SU-DHL-6 (cell line): Measurements from ENCODE around the gene SOX10.
"Not testable (repeated sequence)": the region's sequence is repeated elsewhere in the genome, so short reads cannot be mapped to it uniquely, and the experiment has no call there.

Experiments
- H2AFZ ChIP-seq: fragments of 200-600 bp; sonication (generic); 2 replicates; pipeline ENCODE4 v1.6.1; 2014; ENCODE audit warnings: low read depth, mild to moderate bottlenecking, moderate library complexity, mixed read lengths, antibody characterized with exemption, low read length; ENCODE audit not compliant: severe bottlenecking
- H3F3A ChIP-seq: fragments of 200-600 bp; shearing (Covaris generic); 2 replicates; pipeline ENCODE4 v1.6.0; 2016; ENCODE audit warnings: antibody characterized with exemption, mild to moderate bottlenecking; ENCODE audit not compliant: insufficient read depth
- H3K27ac ChIP-seq: fragments of 200-600 bp; sonication (generic); 2 replicates; pipeline ENCODE4 v1.5.1; 2016; ENCODE audit warnings: low read depth, mild to moderate bottlenecking, low read length, moderate library complexity, mixed read lengths
- H3K27me3 ChIP-seq: fragments of 200-600 bp; sonication (generic), shearing (Covaris generic); 2 replicates; pipeline ENCODE4 v1.6.0; 2014; ENCODE audit warnings: mild to moderate bottlenecking, low read length
- H3K36me3 ChIP-seq: fragments of 200-600 bp; sonication (generic); 2 replicates; pipeline ENCODE4 v1.6.1; 2014; ENCODE audit warnings: mild to moderate bottlenecking, low read length, mixed read lengths
- H3K4me2 ChIP-seq: fragments of 300-600, 200-600 bp; shearing (Covaris generic), sonication (generic); 2 replicates; pipeline ENCODE4 v1.6.0; 2014; ENCODE audit warnings: low read length, low read depth, mild to moderate bottlenecking; ENCODE audit not compliant: poor library complexity, severe bottlenecking
- H3K4me3 ChIP-seq: fragments of 200-600 bp; sonication (generic); 2 replicates; pipeline ENCODE4 v1.5.1; 2014; ENCODE audit warnings: antibody characterized with exemption, low read length, mild to moderate bottlenecking, mixed read lengths; ENCODE audit not compliant: insufficient read depth, poor library complexity, severe bottlenecking
- H3K79me2 ChIP-seq: fragments of 200-600 bp; sonication (generic); 2 replicates; pipeline ENCODE4 v1.6.1; 2014; ENCODE audit warnings: mild to moderate bottlenecking, low read length, moderate library complexity; ENCODE audit not compliant: insufficient read depth
- H3K9ac ChIP-seq: fragments of 200-600 bp; sonication (generic); 2 replicates; pipeline ENCODE4 v1.7.0; 2014; ENCODE audit warnings: mild to moderate bottlenecking, low read length
- H3K9me2 ChIP-seq: fragments of 200-600 bp; sonication (generic); replicated peaks from 2 replicates; pipeline ENCODE4 v1.6.1; 2014; ENCODE audit warnings: low read length; ENCODE audit not compliant: insufficient read depth
- H3K9me3 ChIP-seq: fragments of 200-600 bp; sonication (generic); 2 replicates; pipeline ENCODE4 v1.6.1; 2014; ENCODE audit warnings: low read length, mixed read lengths; ENCODE audit not compliant: insufficient read depth
- H4K20me1 ChIP-seq: fragments of 200-600 bp; sonication (generic); 2 replicates; pipeline ENCODE4 v1.6.1; 2014; ENCODE audit warnings: low read depth, mild to moderate bottlenecking, antibody characterized with exemption, low read length, moderate library complexity, mixed read lengths
- EZH2phosphoT487 ChIP-seq: fragments of 200-600 bp; sonication (generic), shearing (Covaris generic); conservative IDR thresholded peaks from 2 replicates; pipeline ENCODE4 v1.6.1; 2018; ENCODE audit warnings: mild to moderate bottlenecking, antibody characterized with exemption, low read length, moderate library complexity, mixed read lengths
- TF ChIP-seq, protein P1 (sequence below): fragments of 200-600 bp; sonication (generic); IDR thresholded peaks from one replicate; pipeline ENCODE4 v1.5.1; 2017; ENCODE audit warnings: antibody characterized with exemption, mild to moderate bottlenecking, low read length, moderate library complexity; ENCODE audit not compliant: insufficient read depth, poor library complexity, severe bottlenecking

Gene SOX10

DNA sequence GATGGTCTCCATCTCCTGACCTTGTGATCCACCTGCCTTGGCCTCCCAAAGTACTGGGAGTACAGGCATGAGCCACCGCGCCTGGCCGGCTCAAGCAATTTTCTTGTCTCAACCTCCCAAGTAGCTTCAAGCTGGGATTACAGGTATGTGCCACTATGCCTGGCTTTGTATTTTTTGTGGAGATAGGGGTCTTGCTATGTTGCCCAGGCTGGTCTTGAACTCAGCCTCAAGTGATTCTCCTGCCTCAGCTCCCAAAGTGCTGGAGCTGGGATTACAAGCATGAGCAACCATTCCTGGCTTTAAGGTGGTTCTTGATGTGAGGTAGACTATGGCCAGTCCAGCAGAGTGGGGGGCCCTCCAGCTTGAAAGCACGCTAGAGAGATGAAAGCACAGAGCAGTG, 23.3 kb downstream of the SOX10 start:
- no peak overlapping the region for H3K4me3 ChIP-seq
- H3K27ac ChIP-seq: no peak overlapping the region
- H3K36me3 ChIP-seq: peaks cover 6% of the 10 kb centered on the region; the same call in 1 of the 2 replicates
- H3F3A ChIP-seq: 0 out of 2 replicates have a peak, but pooled peaks cover 3% of the 10 kb centered on the region
- H3K9me2 ChIP-seq: no peaks in the 10 kb centered on the region
- no peaks in the 10 kb centered on the region for H3K27me3 ChIP-seq
- H3K79me2 ChIP-seq: peaks cover 12% of the 10 kb centered on the region
- TF ChIP-seq EZH2phosphoT487: no peak
- H2AFZ ChIP-seq: no peak overlapping the region
- no peaks in the 10 kb centered on the region for H3K9me3 ChIP-seq
- H3K9ac ChIP-seq: no peak overlapping the region
- no peaks in the 10 kb centered on the region; the same call in 1 of the 2 replicates for H4K20me1 ChIP-seq
- no peak overlapping the region for H3K4me2 ChIP-seq

DNA sequence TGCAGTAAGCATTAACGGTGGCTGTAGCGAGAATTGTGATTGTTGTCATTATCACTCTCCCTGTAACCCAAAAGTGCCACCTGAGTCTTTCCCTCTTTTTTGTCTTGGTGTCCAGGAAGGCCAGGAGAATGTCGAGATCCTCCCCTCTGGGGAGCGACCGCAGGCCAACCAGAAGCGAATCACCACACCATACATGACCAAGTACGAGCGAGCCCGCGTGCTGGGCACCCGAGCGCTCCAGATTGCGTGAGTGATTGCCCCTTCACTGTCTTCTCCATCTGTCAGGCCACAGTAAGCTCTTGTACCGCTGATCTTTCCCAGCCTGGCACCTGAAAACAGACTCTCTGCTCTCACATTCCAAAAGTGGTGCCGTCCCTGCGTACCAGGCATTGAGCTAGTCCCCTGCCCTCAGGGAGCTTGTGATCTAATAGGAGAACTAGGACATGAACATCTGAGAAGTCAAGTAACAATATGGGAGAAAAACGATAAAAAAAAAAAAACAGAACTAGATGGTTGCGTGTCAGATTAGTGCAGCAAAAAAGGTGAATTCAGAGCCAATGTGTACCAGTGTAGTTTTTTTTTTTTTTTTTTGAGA, 25.0 kb downstream of the SOX10 start:
- no peak overlapping the region for H3K27ac ChIP-seq
- TF ChIP-seq, protein P1, sequence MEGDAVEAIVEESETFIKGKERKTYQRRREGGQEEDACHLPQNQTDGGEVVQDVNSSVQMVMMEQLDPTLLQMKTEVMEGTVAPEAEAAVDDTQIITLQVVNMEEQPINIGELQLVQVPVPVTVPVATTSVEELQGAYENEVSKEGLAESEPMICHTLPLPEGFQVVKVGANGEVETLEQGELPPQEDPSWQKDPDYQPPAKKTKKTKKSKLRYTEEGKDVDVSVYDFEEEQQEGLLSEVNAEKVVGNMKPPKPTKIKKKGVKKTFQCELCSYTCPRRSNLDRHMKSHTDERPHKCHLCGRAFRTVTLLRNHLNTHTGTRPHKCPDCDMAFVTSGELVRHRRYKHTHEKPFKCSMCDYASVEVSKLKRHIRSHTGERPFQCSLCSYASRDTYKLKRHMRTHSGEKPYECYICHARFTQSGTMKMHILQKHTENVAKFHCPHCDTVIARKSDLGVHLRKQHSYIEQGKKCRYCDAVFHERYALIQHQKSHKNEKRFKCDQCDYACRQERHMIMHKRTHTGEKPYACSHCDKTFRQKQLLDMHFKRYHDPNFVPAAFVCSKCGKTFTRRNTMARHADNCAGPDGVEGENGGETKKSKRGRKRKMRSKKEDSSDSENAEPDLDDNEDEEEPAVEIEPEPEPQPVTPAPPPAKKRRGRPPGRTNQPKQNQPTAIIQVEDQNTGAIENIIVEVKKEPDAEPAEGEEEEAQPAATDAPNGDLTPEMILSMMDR: no peak
- no peak for TF ChIP-seq EZH2phosphoT487
- H3K9ac ChIP-seq: no peak overlapping the region
- H3K4me2 ChIP-seq: no peak overlapping the region
- no peak overlapping the region for H3K4me3 ChIP-seq
- peaks cover 15% of the 10 kb centered on the region for H3K79me2 ChIP-seq
- no peak overlapping the region for H2AFZ ChIP-seq
- no peaks in the 10 kb centered on the region for H3F3A ChIP-seq
- no peaks in the 10 kb centered on the region for H3K27me3 ChIP-seq
- no peaks in the 10 kb centered on the region for H3K9me2 ChIP-seq
- H3K9me3 ChIP-seq: no peaks in the 10 kb centered on the region
- peaks cover 6% of the 10 kb centered on the region; the same call in 1 of the 2 replicates for H3K36me3 ChIP-seq
- H4K20me1 ChIP-seq: no peaks in the 10 kb centered on the region

DNA sequence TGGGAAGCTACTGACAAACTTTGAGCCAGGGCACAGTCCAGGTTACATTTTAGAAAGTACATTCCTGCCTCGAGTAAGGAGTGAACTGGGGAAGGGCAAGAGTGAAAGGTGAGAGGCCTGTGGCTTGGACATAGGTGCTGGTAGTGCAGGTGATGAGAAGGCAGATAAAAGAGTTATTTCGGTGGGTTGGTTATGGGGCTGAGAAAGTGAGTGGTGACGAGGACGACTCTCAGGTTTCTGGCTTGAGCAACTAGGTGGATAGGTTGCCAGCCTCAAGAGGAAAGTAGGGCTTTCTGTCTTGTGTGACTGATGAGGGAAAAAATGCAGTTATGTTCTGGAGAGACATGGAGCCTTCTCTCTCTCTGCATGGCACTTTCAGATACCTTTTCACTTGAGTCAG, 27.1 kb downstream of the SOX10 start:
- Histone ChIP-seq H3K27ac (no peak overlapping the region), H3F3A (no peaks in the 10 kb centered on the region), H3K9me3 (no peaks in the 10 kb centered on the region), H3K4me3 (no peak overlapping the region), H3K4me2 (no peak overlapping the region), H2AFZ (no peak overlapping the region), H3K9ac (no peak overlapping the region), H4K20me1 (no peaks in the 10 kb centered on the region), H3K79me2 (peaks cover 24% of the 10 kb centered on the region), H3K27me3 (no peaks in the 10 kb centered on the region), H3K9me2 (no peaks in the 10 kb centered on the region), H3K36me3 (peaks cover 6% of the 10 kb centered on the region; the same call in 1 of the 2 replicates)
- TF ChIP-seq, protein P1: no peak
- no peak for TF ChIP-seq EZH2phosphoT487

DNA sequence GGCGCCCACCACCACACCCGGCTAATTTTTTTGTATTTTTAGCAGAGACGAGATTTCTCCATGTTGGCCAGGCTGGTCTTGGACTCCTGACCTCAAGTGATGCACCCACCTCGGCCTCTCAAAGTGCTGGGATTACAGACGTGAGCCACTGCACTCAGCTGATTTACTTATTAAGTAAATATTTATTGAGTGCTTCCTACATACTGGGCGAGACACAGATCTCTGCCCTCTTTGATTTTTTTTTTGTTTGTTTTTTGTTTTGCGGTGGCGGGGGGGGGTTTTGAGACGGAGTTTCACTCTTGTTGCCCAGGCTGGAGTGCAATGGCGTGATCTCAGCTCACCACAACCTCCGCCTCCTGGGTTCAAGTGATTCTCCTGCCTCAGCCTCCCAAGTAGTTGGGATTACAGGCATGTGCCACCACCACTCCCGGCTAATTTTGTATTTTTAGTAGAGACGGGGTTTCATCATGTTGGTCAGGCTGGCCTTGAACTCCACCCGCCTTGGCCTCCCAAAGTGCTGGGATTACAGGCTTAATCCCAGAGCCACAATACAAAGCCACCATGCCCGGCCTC, 28.4 kb downstream of the SOX10 start:
- not testable (repeated sequence) for H3K27me3 ChIP-seq, H3K4me2 ChIP-seq, H3K36me3 ChIP-seq, H2AFZ ChIP-seq, H3K9me3 ChIP-seq, H3F3A ChIP-seq, H3K27ac ChIP-seq, H4K20me1 ChIP-seq, H3K9me2 ChIP-seq, H3K9ac ChIP-seq, H3K4me3 ChIP-seq
- peaks cover 24% of the 10 kb centered on the region for H3K79me2 ChIP-seq
